K562 (cell line): ENCODE results near the gene TBX6. TPM values are rescaled to one million over a fixed set of nuclear protein-coding genes. Genes with fewer than 3 reads are reported as not detected.

Experiments
- CCAR2 ChIP-seq: fragments of 200-400 bp; formaldehyde crosslinking; IDR thresholded peaks from 2 replicates; pipeline ENCODE4 v1.6.1; 2017; ENCODE audit warnings: mild to moderate bottlenecking, low read depth, low read length
- E2F3 ChIP-seq: fragments of 250-450 bp; sonication (Bioruptor Pico); IDR thresholded peaks from 2 replicates; pipeline ENCODE4 v1.4.0; 2020; ENCODE audit warnings: mild to moderate bottlenecking
- FOXJ3 ChIP-seq: sonication (generic); formaldehyde crosslinking; IDR thresholded peaks from 2 replicates; pipeline ENCODE4 v1.4.0; 2020; ENCODE audit warnings: mild to moderate bottlenecking, missing genetic modification reagents
- GABPB2 ChIP-seq: fragments of 250-450 bp; sonication (Bioruptor Pico); conservative IDR thresholded peaks from 2 replicates; pipeline ENCODE4 v1.5.1; 2021; ENCODE audit warnings: mild to moderate bottlenecking
- GATAD2A ChIP-seq: fragments of 450-650 bp; IDR thresholded peaks from 2 replicates; pipeline ENCODE4 v1.6.1; 2017
- JUND ChIP-seq, 2 experiments: IDR thresholded peaks; 2 replicates in 1 of 2; 3 replicates in 1 of 2; pipeline ENCODE4 v1.6.1; 2011; ENCODE audit warnings: borderline replicate concordance in 2 of 2, low read depth in 2 of 2, low read length in 2 of 2, improper control_type of control experiment in 1 of 2, missing biosample characterization in 1 of 2, missing genetic modification characterization in 1 of 2, missing genetic modification reagents in 1 of 2
- LCOR ChIP-seq: sonication (generic); formaldehyde crosslinking; IDR thresholded peaks from 2 replicates; pipeline ENCODE4 v1.8.0; 2022; ENCODE audit warnings: mild to moderate bottlenecking, missing genetic modification reagents
- MBD2 ChIP-seq: sonication (generic); IDR thresholded peaks from 2 replicates; pipeline ENCODE4 v1.6.1; 2016; ENCODE audit warnings: low read depth, borderline replicate concordance
- MCM7 ChIP-seq, 2 experiments: fragments of 450-650 bp; IDR thresholded peaks; 2 replicates each; pipeline ENCODE4 v1.6.1; 2016 to 2018
- MXI1 ChIP-seq: IDR thresholded peaks from 2 replicates; pipeline ENCODE4 v1.6.1; 2011; ENCODE audit warnings: low read depth, mild to moderate bottlenecking, improper control_type of control experiment, low read length
- NBN ChIP-seq: fragments of 450-650 bp; IDR thresholded peaks from 2 replicates; pipeline ENCODE4 v1.6.1; 2016; ENCODE audit warnings: low read depth, mild to moderate bottlenecking
- RB1 ChIP-seq: fragments of 450-650 bp; IDR thresholded peaks from 2 replicates; pipeline ENCODE4 v1.6.1; 2017; ENCODE audit warnings: low read depth, mild to moderate bottlenecking
- RBM17 ChIP-seq: fragments of 200-400 bp; formaldehyde crosslinking; IDR thresholded peaks from 2 replicates; pipeline ENCODE4 v1.6.1; 2017; ENCODE audit warnings: low read depth, mild to moderate bottlenecking, low read length, borderline replicate concordance
- RNF2 ChIP-seq: sonication (generic); IDR thresholded peaks from 2 replicates; pipeline ENCODE4 v1.6.1; 2016
- SAFB2 ChIP-seq: fragments of 200-400 bp; formaldehyde crosslinking; IDR thresholded peaks from 2 replicates; pipeline ENCODE4 v1.6.1; 2018; ENCODE audit warnings: borderline replicate concordance, low read length, low read depth, moderate library complexity; ENCODE audit not compliant: severe bottlenecking
- STAT5A ChIP-seq: IDR thresholded peaks from 2 replicates; pipeline ENCODE4 v1.6.1; 2012; ENCODE audit warnings: low read length, inconsistent platforms, borderline replicate concordance
- TAF15 ChIP-seq: fragments of 200-400 bp; formaldehyde crosslinking; IDR thresholded peaks from 2 replicates; pipeline ENCODE4 v1.6.1; 2017; ENCODE audit warnings: mild to moderate bottlenecking, low read depth, low read length, moderate library complexity
- ZNF217 ChIP-seq: sonication (generic); formaldehyde crosslinking; IDR thresholded peaks from 2 replicates; pipeline ENCODE4 v1.8.0; 2022; ENCODE audit warnings: mild to moderate bottlenecking, missing genetic modification reagents
- ZNF507 ChIP-seq: conservative IDR thresholded peaks from 2 replicates; pipeline ENCODE4 v1.6.1; 2017; ENCODE audit warnings: missing genetic modification characterization, missing compliant biosample characterization
- polyA plus RNA-seq, 8 experiments: library from polyadenylated mRNA; depleted of rRNA in 4 of 8; stranded (reverse) in 5 of 8; unstranded in 3 of 8; fragments of >200 nt; fragmentation: Nextera tagmentation in 2 of 8; fragmentation: Illumina TruSeq in 1 of 8; extraction: Ambion mirVana in 2 of 8; extraction: Trizol in 1 of 8; gene quantifications; 2 replicates each; pipeline versions ENCODE4 v1.2.1 to v1.2.3, GENCODE V29; 2011 to 2014; ENCODE audit warnings: inconsistent platforms in 1 of 8, missing spikeins in 1 of 8
- total RNA-seq, 7 experiments: library from RNA; depleted of rRNA in 6 of 7; stranded (reverse); fragments of >200 nt in 6 of 7; fragmentation: Illumina TruSeq in 2 of 7; extraction: Trizol in 2 of 7; gene quantifications; 2 replicates each; pipeline versions ENCODE4 v1.2.1 to v1.2.3, GENCODE V29; 2011 to 2021; ENCODE audit warnings: low replicate concordance in 1 of 7
- TF ChIP-seq, protein P1 (sequence below): fragments of 450-650 bp; IDR thresholded peaks from 2 replicates; pipeline ENCODE4 v1.7.0; 2016; ENCODE audit warnings: borderline replicate concordance
- TF ChIP-seq, protein P2 (sequence below): fragments of 200-800 bp; sonication (Bioruptor generic); IDR thresholded peaks from 2 replicates; pipeline ENCODE4 v1.6.1; 2017; ENCODE audit warnings: missing genetic modification characterization, missing compliant biosample characterization
- TF ChIP-seq, protein P3 (sequence below): fragments of 250-450 bp; sonication (Bioruptor Pico); IDR thresholded peaks from 2 replicates; pipeline ENCODE4 v1.5.0; 2020; ENCODE audit warnings: mild to moderate bottlenecking
- TF ChIP-seq, protein P4 (sequence below): fragments of 450-650 bp; IDR thresholded peaks from 2 replicates; pipeline ENCODE4 v1.6.1; 2018; ENCODE audit warnings: mild to moderate bottlenecking, low read depth; ENCODE audit not compliant: partially characterized antibody

TBX6 gene
- total and polyA plus RNA-seq, 9 of the 15 experiments (the other 6 are each of a cell fraction or from before 2014, with no cell fraction given), result 0.07 to 0.58 (median 0.11) TPM; not detected in 2

DNA sequence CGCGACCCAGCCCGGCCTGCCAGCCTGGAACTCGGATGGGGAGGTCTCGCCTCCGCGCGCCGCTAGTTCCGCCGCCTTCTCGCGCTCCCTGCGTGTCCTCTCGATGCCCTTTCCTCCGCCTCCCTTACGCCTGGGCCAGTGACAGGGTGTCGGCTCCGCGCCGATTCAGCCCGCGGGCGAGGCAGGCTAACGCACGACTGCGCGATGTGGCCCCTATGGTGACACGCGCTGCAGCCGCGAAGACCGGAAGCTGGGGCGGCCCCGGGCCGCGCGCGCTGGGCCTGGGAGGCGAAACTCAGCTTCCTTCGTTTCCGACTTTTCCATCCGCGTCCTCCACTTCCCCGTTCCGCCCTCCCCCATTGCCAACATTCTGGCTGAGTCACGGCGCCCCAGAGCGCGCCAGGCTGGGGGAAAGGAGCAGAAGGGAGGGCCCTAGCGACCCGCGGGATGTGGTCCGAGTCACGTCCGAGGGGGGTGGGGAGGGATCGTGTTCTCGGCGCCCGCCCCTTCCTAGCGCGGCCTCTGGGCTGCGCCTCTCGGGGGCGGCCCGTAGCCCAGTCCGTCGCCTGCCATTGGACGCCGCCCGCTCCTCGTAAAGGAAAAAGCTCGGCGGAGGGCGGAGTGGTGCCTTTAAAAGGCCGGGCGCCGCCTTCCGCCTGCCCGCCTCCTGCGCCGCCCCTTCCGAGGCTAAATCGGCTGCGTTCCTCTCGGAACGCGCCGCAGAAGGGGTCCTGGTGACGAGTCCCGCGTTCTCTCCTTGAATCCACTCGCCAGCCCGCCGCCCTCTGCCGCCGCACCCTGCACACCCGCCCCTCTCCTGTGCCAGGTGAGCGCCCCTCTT lies 26.4 kb downstream of the TBX6 start, which contains the start of gene ALDOA (continued):
- TF ChIP-seq, protein P1, sequence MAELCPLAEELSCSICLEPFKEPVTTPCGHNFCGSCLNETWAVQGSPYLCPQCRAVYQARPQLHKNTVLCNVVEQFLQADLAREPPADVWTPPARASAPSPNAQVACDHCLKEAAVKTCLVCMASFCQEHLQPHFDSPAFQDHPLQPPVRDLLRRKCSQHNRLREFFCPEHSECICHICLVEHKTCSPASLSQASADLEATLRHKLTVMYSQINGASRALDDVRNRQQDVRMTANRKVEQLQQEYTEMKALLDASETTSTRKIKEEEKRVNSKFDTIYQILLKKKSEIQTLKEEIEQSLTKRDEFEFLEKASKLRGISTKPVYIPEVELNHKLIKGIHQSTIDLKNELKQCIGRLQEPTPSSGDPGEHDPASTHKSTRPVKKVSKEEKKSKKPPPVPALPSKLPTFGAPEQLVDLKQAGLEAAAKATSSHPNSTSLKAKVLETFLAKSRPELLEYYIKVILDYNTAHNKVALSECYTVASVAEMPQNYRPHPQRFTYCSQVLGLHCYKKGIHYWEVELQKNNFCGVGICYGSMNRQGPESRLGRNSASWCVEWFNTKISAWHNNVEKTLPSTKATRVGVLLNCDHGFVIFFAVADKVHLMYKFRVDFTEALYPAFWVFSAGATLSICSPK, result no peak
- TF ChIP-seq STAT5A, result no peak
- TF ChIP-seq MBD2, result peak; percentile 59; the same call in 1 of the 2 replicates
- peak; percentile 75 for TF ChIP-seq NBN
- no peak for TF ChIP-seq GABPB2 (CRISPR knock-in tag)
- TF ChIP-seq, protein P2, sequence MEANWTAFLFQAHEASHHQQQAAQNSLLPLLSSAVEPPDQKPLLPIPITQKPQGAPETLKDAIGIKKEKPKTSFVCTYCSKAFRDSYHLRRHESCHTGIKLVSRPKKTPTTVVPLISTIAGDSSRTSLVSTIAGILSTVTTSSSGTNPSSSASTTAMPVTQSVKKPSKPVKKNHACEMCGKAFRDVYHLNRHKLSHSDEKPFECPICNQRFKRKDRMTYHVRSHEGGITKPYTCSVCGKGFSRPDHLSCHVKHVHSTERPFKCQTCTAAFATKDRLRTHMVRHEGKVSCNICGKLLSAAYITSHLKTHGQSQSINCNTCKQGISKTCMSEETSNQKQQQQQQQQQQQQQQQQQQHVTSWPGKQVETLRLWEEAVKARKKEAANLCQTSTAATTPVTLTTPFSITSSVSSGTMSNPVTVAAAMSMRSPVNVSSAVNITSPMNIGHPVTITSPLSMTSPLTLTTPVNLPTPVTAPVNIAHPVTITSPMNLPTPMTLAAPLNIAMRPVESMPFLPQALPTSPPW (CRISPR knock-in tag), result peak; percentile 97
- no peak for TF ChIP-seq FOXJ3 (CRISPR knock-in tag)
- peak; percentile 96 for TF ChIP-seq RNF2
- no peak for TF ChIP-seq ZNF507 (tag)
- TF ChIP-seq TAF15, result no peak
- TF ChIP-seq, protein P3, sequence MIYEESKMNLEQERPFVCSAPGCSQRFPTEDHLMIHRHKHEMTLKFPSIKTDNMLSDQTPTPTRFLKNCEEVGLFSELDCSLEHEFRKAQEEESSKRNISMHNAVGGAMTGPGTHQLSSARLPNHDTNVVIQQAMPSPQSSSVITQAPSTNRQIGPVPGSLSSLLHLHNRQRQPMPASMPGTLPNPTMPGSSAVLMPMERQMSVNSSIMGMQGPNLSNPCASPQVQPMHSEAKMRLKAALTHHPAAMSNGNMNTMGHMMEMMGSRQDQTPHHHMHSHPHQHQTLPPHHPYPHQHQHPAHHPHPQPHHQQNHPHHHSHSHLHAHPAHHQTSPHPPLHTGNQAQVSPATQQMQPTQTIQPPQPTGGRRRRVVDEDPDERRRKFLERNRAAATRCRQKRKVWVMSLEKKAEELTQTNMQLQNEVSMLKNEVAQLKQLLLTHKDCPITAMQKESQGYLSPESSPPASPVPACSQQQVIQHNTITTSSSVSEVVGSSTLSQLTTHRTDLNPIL (CRISPR knock-in tag), result 0 out of 2 replicates have a peak, but pooled peaks have one; percentile 28
- no peak for TF ChIP-seq RBM17
- no peak for TF ChIP-seq ZNF217
- peak; percentile 75 for TF ChIP-seq GATAD2A
- TF ChIP-seq RB1, result peak; percentile 36; the same call in 1 of the 2 replicates
- TF ChIP-seq, protein P4, sequence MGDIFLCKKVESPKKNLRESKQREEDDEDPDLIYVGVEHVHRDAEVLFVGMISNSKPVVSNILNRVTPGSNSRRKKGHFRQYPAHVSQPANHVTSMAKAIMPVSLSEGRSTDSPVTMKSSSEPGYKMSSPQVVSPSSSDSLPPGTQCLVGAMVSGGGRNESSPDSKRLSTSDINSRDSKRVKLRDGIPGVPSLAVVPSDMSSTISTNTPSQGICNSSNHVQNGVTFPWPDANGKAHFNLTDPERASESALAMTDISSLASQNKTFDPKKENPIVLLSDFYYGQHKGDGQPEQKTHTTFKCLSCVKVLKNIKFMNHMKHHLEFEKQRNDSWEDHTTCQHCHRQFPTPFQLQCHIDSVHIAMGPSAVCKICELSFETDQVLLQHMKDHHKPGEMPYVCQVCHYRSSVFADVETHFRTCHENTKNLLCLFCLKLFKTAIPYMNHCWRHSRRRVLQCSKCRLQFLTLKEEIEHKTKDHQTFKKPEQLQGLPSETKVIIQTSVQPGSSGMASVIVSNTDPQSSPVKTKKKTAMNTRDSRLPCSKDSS, result no peak
- peak; percentile 86 for TF ChIP-seq JUND (IDR thresholded peaks at IDR 0.05; ENCODE audit: borderline replicate concordance, low read depth, low read length)
- TF ChIP-seq JUND (tag; IDR thresholded peaks at IDR 0.05; ENCODE audit: borderline replicate concordance, low read depth, low read length), result peak; percentile 77; the same call in 1 of the 3 replicates
- TF ChIP-seq MXI1, result 0 out of 2 replicates have a peak, but pooled peaks have one; percentile 28
- TF ChIP-seq CCAR2, result no peak
- no peak for TF ChIP-seq LCOR (CRISPR knock-in tag)
- no peak for TF ChIP-seq SAFB2
- no peak for TF ChIP-seq MCM7 (IDR thresholded peaks at IDR 0.05)
- TF ChIP-seq E2F3, result peak; percentile 65; the same call in 1 of the 2 replicates
